ENCODE data around the gene ATP8B3.
"Not testable (repeated sequence)": the region's sequence is repeated elsewhere in the genome, so short reads cannot be mapped to it uniquely, and the experiment has no call there.

ATP8B3 gene

GRCh38 chr19:1797313-1797712 is 14.8 kb downstream of the ATP8B3 start:
- DNase-seq (ENCODE audit: low read depth) = not testable (repeated sequence)

DNA sequence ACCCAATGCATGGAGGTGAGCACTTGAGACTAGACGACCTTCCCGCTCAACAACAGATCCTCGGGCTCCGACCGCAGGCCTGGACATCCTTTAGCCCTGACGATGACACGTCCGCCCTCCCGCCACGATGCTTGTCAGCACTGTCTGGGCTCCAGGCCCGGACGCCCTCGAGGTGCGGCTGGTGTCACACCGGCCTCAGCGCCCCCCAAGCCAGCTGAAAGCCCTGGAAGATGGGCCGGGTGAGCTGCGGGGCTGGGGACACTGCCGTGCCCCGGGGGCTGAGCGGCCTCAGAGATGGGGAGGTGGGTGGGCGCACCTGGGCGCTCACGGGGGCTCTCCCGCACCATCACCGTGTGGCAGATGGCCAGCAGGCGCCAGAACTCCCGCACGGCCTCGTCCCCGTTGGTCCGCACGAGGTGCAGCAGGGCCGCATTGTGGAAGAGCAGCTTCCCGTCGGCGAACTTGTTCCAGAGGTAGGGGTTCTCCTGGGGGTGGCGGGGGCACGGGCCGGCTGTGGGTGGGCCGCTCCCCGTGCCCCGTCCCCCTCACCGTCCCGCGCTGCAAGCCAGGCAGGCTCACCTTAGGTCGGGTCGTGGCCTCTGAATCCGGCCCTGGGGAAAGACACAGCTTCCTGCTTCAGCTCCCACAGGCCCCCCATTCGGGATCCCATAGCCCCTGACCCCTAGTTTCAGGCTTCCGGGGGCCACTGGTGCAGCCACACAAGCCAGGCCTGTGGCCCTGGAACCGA is 15.5 kb downstream of the ATP8B3 start:
- DNase-seq (ENCODE audit: low read depth) = no peak

GRCh38 chr19:1794424-1795172 is 17.5 kb downstream of the ATP8B3 start:
- DNase-seq (ENCODE audit: low read depth) = no peak

GRCh38 chr19:1791879-1792278 is 20.2 kb downstream of the ATP8B3 start:
- no peak for DNase-seq (ENCODE audit: low read depth)

DNA sequence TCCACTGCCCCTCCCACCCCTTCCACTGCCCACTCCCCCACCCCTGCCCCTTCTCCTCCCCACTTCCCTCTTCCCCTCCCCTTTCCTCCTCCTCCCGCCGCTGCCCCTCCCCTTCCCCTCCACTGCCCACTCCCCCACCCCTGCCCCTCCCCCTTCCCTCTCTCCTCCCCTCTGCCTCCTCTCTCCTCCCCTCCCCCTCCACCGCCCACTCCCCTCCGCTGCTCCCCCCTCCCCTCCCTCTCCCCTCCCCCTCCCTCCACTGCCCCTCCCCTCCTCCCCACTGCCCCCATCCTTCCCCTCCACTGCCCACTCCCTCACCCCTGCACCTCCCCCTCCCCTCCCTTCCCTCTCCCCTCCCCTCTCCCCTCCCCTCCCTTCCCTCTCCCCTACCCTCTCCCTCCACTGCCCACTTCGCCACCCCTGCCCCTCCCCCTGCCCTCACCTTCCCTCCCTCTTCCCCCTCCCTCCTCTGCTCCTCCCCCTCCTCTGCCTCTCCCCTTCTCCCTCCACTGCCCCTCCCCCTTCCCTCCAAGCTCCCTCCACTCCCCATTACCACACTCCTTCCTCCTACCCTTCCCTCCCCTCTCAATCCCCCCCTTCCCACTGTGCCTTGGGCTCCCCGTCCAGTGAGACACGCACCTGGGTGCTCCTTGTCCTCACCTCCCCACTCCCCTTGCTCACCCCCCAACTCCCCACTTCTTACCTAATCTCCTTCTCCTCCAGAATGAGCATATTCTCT is 21.9 kb downstream of the ATP8B3 start:
- no peak for DNase-seq (ENCODE audit: low read depth)

- DNase-seq (ENCODE audit: low read depth) = no peak
Observed at GRCh38 chr19:1789261-1790041, 22.6 kb downstream of the ATP8B3 start.

GRCh38 chr19:1787116-1787515 is 25.0 kb downstream of the ATP8B3 start:
- no peak for DNase-seq (ENCODE audit: low read depth)

DNA sequence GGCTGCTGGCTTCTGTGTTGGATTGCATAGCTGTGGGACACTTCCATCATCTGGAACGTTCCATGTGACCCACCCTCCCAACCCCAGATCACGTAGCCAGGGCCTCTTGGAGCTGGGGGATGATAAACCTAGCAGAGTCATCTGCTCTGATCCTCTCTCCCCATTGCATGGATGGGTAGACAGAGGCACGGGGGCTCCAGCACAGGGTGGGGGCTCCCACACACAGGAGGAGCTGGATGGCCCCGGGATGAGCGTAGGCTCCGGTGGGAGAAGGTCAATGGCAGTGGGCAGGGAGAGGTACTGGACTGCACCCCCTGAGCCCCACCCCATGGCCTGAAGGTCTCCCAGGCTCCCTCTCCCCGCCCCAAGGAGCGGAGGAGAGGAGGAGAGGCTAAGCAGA is 25.4 kb downstream of the ATP8B3 start:
- no peak for DNase-seq (ENCODE audit: low read depth)

DNA sequence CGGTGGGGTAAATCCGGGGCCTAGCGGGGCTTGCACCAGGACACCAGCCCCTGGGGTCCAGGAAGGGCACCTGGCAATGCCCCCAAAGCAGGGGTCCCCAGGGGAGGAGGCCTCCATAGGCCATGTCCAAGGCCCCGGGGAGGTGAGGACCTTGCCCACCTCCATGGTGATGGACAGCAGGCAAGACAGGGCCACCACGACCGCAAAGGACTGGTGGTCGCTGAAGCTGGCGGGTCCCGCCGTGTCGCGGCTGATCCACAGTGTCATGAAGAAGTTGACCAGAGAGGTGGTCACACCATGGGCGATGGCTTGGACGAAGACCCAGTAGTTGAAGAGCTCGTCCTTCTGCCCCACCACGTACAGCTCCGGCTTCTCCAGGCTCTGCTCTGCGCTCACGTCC is 26.8 kb downstream of the ATP8B3 start:
- no peak for DNase-seq (ENCODE audit: low read depth)

DNA sequence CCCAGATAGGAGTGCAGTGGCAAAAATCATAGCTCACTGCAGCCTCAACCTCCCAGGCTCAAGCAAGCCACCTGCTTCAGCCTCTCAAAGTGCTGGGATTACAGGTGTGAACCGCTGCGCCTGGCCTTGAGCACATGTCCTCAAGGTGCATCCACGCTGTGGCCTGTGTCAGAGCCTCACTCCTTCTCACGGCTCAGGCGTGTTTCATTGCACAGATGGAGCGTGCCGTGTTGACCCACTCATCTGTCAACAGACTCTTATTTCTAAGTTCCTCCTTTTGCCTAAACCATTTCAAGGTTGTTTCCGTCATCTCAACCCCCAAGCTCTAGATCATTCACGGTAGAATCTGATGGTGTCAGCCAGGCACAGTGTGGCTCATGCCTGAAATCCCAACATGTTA is 28.2 kb downstream of the ATP8B3 start:
- no peak for DNase-seq (ENCODE audit: low read depth)

- no peak for DNase-seq (ENCODE audit: low read depth)
Observed at GRCh38 chr19:1783354-1783753, 28.7 kb downstream of the ATP8B3 start.

DNA sequence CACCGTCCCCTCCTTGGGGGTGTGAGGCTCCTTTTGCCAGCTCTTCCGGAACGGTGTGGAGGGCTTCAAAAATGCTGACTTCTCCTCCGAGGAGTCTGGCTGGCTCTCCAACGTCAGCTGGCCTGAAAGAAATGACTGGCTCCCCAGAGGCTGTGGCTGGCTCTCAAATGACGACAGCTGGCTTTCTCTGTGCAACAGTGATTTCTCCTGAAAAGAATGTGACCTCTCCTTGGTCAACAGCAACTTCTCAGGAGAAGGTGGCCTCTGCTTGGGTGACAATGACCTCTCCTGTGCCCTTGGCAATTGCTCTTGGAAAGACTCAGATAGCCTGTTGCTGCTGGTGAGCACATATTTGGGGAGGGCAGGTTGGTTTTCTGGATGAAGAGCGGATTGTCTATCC is 29.6 kb downstream of the ATP8B3 start:
- no peak for DNase-seq (ENCODE audit: low read depth)

DNA sequence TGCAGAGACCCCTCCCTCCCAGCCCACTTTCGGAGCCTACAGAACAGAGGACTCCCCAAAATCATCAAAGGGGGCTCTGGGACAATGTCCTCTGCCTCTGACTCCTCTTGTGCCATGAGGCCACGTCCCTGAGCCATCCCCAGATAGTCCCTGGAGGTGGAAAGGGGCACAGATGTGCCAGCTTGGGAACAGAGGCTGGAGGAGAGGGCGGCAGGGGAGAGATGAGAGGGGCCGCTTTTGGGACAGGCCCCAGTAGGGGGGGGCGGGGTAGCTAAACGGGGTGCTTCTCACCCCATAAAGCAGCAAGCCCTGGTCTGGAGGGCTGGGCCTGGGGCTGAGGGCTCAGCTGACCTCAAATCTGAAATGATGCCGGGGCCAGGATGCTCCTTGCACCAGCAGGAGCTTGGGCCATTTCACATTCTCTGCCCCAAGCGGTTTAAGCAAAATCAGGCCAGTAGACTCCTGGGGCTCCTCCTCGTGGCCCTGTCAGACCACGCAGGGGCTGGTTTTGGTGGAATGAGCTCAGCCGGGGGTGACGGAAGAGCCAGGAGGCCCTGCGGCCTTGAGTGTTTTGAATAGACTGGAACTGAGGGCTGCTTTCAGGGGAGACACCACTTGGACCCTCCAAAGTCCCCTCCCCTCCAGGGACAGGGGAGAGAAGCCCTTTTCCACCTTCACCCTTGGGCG is 31.7 kb downstream of the ATP8B3 start:
- no peak for DNase-seq (ENCODE audit: low read depth)

GRCh38 chr19:1779574-1779973 is 32.5 kb downstream of the ATP8B3 start:
- no peak for DNase-seq (ENCODE audit: low read depth)

DNA sequence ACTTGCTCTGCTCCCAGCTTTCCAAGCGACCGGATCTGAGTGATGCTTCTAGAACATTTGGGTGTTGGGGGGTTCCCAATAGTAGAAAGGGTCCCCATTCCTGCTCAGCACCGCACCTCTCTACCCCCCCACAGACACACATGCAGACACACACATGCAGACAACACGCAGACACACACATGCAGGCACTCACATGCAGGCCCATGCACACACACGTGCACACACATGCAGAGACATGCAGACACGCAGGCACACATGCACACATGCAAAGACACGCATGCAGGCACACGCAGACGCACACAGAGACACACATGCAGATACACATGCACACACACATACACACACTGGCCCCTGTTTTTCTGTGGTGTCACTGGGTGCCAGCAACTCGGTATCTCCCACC is 34.9 kb downstream of the ATP8B3 start:
- no peak for DNase-seq (ENCODE audit: low read depth)

- no peak for DNase-seq (ENCODE audit: low read depth)
Observed at GRCh38 chr19:1776606-1777147, 35.4 kb downstream of the ATP8B3 start.

DNA sequence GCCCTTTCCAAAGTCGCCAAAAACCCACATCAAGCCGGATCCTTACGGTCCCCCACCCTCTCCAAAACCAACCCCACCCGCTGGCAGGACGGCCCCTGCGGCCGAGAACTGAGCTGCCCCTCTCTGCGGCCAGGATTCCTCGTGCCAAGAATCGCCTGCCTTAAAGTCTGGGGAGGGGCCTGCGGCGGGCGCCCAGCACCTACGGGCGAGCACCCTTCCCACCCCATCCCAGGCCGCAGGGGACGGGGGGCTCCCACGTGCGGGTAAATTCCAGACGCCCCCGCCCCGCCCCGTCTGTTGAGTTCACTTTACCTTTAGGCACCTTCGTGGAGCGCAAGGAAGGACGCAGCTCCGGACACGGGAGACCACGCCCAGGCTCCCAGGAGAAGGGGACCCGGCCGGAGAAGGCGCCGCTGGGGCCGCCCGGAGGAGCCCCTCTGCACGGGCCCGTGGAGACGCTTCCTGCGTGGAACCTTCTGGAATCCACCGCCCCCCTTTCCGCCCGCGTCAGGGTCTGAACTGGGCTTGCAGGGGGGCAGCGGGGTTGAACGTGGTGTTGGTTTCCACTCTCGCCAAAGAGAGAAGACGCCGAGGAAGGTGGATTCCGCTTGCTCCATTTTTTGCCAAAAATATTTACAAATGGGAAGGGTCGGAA is 36.0 kb downstream of the ATP8B3 start:
- no peak for DNase-seq (ENCODE audit: low read depth)

DNA sequence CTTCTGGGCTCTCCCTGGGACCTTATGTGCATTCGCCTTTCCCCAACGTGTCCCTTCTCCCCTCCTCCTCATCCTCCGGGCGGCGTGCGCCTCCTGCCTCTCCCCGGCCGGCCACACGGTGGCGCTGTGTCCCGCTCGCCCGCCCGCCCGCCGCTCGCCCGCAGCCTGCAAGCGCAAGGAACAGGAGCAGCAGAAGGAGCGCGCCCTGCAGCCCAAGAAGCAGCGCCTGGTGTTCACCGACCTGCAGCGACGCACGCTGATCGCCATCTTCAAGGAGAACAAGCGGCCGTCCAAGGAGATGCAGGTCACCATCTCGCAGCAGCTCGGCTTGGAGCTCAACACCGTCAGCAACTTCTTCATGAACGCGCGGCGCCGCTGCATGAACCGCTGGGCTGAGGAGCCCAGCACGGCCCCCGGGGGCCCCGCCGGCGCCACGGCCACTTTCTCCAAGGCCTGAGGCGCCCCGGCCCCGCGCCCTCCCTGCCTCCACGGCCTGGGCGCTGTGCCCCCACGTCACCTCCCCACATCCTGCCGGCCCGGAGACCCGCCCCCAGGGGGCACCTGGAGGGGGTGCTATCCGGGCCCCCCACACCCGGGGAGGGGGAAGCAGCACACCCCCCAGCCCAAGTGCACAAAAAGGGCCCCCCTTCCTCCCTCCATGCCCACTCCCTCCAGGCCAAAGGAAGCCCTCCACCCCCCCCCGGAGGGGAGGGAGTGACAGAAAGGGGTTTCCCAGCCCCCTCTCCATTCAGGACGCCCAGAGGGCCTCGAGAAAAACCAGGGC is 36.9 kb downstream of the ATP8B3 start:
- no peak for DNase-seq (ENCODE audit: low read depth)

DNA sequence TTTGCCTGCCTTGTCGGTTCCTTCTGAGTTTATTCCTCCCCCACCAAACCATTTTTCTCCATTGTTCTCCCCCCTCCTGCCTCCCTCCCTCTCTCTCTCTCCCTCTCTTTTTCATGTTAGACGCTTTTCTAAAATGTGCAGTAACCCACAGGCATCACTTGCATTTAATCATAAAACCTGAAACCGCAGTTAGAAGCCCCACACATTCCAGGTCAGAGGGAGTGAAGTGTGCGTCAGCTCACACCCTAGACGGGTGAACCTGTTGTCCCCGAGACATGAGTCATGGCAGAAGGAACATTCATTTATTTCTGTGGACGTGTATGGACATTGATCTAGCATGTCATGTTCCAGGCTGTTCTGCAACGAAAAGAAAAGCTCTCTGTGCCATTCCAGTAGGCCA is 38.9 kb downstream of the ATP8B3 start:
- DNase-seq (ENCODE audit: low read depth) = no peak
